ENCODE results near the gene STK25.
"Not testable (repeated sequence)": the region's sequence is repeated elsewhere in the genome, so short reads cannot be mapped to it uniquely, and the experiment has no call there.

The STK25 gene

GRCh38 chr2:241539616-241540374 lies 31.4 kb upstream of the STK25 start:
- DNase-seq: no peak

- DNase-seq: no peak
Observed at GRCh38 chr2:241538838-241539615, 30.6 kb upstream of the STK25 start.

- no peak for DNase-seq
Observed at GRCh38 chr2:241535871-241536655, 27.7 kb upstream of the STK25 start.

- no peak for DNase-seq
Observed at GRCh38 chr2:241534701-241535375, 26.5 kb upstream of the STK25 start.

- DNase-seq: no peak
Observed at GRCh38 chr2:241534293-241534692, 25.9 kb upstream of the STK25 start.

GRCh38 chr2:241532733-241533601 lies 24.6 kb upstream of the STK25 start:
- no peak for DNase-seq

- DNase-seq: no peak
Observed at GRCh38 chr2:241532168-241532567, 23.8 kb upstream of the STK25 start.

GRCh38 chr2:241531161-241531722 lies 22.9 kb upstream of the STK25 start:
- no peak for DNase-seq

- no peak for DNase-seq
Observed at GRCh38 chr2:241530571-241530970, 22.2 kb upstream of the STK25 start.

- DNase-seq: not testable (repeated sequence)
Observed at GRCh38 chr2:241525818-241526780, 17.7 kb upstream of the STK25 start.

GRCh38 chr2:241522477-241522876 lies 14.1 kb upstream of the STK25 start:
- DNase-seq: no peak

- DNase-seq: no peak
Observed at GRCh38 chr2:241519669-241520068, 11.3 kb upstream of the STK25 start.

- no peak for DNase-seq
Observed at GRCh38 chr2:241517297-241517696, 8.9 kb upstream of the STK25 start.

GRCh38 chr2:241516520-241516965 lies 8.2 kb upstream of the STK25 start:
- DNase-seq: no peak

GRCh38 chr2:241514986-241515737 lies 6.8 kb upstream of the STK25 start:
- peak; percentile 16 for DNase-seq

- peak; percentile 24 for DNase-seq
Observed at GRCh38 chr2:241514553-241514952, 6.2 kb upstream of the STK25 start.

GRCh38 chr2:241511091-241511741 lies 2.8 kb upstream of the STK25 start:
- no peak for DNase-seq

GRCh38 chr2:241509155-241509784 lies 886 bp upstream of the STK25 start:
- no peak for DNase-seq
